Neural progenitor cell (in vitro differentiated cells): ENCODE measurements around the gene ANKRD53.

Experiments used
- CTCF ChIP-seq: fragments of 200-600 bp; sonication (generic); IDR thresholded peaks from 2 replicates; pipeline ENCODE4 v1.5.1; 2017; ENCODE audit warnings: antibody characterized with exemption, mild to moderate bottlenecking
- EZH2 ChIP-seq: fragments of 200-600 bp; sonication (generic); IDR thresholded peaks from 2 replicates; pipeline ENCODE4 v1.6.1; 2017; ENCODE audit warnings: antibody characterized with exemption, mild to moderate bottlenecking, moderate library complexity

GRCh38 chr2:70978341-70979179, at the start of gene ANKRD53:
- peak; percentile 31 for TF ChIP-seq EZH2
- TF ChIP-seq CTCF, result peak; percentile 3
